Measurements from ENCODE around the gene FTCD. TPM values are rescaled to one million over a fixed set of nuclear protein-coding genes. Genes with fewer than 3 reads are reported as not detected.

FTCD gene
- total RNA-seq, 1 donor, result 0.10 TPM

DNA sequence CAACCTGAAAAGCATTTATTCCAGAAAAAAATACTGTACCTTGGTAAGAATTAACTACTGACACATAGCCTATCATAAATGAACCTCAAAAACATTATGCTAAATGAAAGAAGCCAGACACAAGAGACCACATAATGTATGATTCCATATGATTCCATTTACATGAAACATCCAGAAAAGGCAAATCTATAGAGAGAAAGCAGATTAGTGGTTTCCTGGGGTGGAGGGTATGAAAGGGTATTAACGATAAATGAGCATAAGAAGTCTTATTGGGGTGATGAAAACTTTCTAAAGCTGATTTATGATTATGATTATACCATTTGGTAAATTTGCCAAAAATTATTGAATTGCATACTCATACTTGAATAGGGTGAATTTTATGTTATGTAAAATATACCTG, 67.7 kb downstream of the FTCD start:
- no peaks in the 10 kb centered on the region for H3K4me1 ChIP-seq (ENCODE audit: insufficient read depth, low read length)
- H3K27me3 ChIP-seq (ENCODE audit: insufficient read depth, low read length), result no peaks in the 10 kb centered on the region
- peaks cover 10% of the 10 kb centered on the region for H3K9me3 ChIP-seq (ENCODE audit: low read depth, low read length)
- no peak overlapping the region for H3K4me3 ChIP-seq (ENCODE audit: low read length)

Other genes with a start within 250 kb of the FTCD start
- 1.4 TPM for gene COL6A1, start 173.8 kb downstream of the FTCD start, total RNA-seq
- 12.6 TPM for gene COL6A2, start 57.5 kb downstream of the FTCD start, total RNA-seq
- gene SPATC1L, start 28.9 kb upstream of the FTCD start, total RNA-seq, result 1.7 TPM
- gene LSS, start 73.2 kb upstream of the FTCD start, total RNA-seq, result 9.6 TPM
- 38.8 TPM for gene MCM3AP, start 130.0 kb upstream of the FTCD start, total RNA-seq
- gene YBEY, start 130.8 kb upstream of the FTCD start, total RNA-seq, result 19.7 TPM
- gene C21orf58, start 168.3 kb upstream of the FTCD start, total RNA-seq, result 1.0 TPM
- gene PCNT, start 168.6 kb upstream of the FTCD start, total RNA-seq, result 27.9 TPM

All from mononuclear cell (primary cell).